ENCODE data around the gene CDC42BPG.

The CDC42BPG gene

DNA sequence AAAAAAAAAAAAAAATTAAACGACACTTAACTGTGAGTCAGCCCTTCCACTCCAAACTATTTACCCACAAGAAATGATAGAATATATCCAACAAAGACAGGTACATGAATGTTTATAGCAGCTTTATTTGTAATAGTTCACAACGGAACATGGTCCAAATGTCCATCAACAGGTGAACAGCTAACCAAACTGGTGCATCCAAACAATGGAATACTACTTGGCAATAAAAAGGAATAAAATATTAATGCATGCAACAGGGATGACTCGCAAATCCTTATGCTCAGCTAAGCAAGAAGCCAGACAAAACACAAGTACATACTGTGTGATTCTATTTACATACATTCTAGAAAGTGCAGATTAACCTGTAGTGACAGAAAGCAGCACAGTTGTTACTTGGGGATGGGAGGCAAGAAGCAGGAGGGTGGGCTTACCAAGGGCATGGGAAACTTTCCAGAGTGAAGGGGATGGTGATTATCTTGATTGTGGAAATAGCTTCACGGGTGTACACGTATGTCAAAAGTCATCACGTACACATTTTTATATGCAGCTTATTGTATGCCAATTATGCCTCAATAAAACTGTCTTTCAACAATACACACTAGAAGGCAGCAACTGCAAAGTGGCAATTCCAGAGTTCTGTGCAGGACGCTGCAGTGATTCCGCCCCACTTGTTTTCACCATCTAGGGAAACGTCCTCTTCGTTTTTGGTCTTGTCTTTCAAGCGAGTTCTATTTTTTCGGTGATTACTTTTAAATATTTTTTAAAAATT is 59.5 kb downstream of the CDC42BPG start:
- no peak for DNase-seq

DNA sequence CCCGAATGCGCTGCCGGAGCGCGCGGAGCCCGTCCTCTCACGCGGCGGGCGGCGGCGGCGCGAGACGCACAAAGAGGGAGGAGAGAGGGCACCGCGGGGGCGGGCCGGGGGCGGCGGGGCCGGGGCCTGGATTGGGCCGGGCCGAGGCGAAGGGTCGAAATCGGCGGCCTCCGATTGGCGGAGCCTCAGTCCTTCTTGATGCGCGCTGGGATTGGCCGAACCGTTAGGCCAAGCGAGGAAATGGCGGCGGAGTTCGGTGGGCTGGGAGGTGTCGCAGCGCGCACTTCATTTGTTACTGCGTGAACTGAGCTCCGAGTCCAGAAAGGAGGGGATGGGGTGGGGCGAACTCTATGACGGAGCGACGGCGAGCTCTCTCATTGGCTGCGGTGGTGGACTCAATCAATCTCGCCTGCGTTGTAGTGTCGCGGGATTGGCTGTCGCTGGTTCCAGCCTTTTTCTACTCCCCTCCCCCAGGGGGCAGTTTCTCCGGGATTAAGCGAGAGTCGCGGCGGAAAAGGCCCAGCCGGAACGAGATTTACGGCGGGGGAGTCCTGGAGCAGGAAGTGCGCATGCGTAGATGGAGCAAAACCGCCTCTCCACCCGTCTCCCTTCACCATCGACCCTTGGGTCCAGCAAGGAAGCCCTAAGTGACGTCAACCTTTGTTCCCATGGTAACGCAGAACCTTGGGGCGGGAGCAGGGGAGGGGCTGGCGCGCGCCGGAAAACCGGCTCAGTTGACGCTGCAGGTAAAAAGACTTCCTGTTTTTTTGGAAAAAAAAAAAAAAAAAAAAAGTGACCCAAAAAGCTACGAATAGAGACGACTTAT is 65.8 kb downstream of the CDC42BPG start, which contains the start of gene SF1:
TSS of gene SF1 (minus strand) at position 70 of the 826 bp plus-strand sequence. CDS start 150 bp downstream, outside the sequence.
- peak; percentile 99 to 100 for DNase-seq

- no peak for DNase-seq
These were observed 66.3 kb downstream of the CDC42BPG start for GRCh38 chr11:64778223-64778472.

DNA sequence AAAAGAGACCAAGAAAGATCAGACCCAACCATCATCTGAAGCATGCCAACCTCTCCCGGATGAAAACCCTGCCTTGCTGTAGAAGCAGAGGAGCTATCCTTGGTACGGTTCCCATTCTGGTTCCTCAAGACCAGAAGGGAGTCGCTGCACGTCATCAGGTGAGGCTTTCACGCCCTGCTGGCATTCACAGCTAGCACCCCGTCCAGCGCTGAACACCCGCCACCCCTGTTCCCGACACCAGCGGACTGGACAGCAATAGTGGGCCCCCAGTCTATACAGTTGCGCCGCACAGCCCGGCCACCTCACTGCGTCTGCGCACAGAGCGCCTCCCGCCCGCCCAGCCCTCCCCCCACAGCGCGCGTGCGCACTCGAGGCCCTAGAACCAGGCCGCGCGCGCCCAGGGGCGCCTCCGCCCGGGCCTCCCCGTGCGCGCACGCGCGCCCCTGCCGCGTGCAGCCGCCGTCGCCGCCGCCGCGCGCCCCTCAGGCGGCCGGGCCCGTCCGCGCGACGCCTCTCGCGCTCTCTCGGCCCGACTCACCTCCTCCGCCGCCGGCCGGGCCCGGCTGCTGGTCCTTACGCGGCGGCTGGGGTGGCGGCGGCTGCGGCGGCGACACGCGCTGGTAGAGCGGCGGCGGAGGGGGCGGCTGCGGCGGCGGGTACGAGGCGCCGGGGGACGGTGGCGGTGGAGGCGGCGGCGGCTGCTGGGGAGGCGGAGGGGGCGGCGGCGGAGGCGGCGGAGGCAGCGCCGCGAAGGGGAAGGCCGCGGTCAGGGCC is 66.8 kb downstream of the CDC42BPG start:
- DNase-seq, result peak; percentile 64 to 72

- no peak for DNase-seq
These were observed 67.6 kb downstream of the CDC42BPG start for GRCh38 chr11:64776875-64777274.

GRCh38 chr11:64776425-64776824 is 68.0 kb downstream of the CDC42BPG start:
- no peak for DNase-seq

DNA sequence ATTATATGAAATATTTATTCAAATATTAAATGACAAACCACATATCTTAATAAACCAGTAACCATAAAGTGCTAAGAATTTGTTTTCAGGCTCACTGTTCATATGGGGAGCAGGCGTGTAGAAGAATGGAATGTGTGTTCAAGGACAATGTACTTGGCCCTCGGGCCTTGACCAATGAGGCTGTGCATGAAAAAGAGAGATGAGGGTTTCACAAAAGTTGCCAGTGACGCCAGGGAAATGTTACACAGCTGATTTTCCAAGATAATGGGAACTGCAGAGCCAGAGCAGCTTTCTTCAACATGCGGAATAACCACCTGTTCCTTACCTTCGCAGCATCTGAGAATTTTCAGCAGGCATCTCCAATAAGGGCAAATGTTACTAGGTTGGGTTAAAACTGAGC is 70.3 kb downstream of the CDC42BPG start:
- no peak for DNase-seq
